ENCODE data around the gene TTC21A.
A peak's percentile ranks its signal among the peaks of the same experiment; 100 is the strongest.

Gene TTC21A

GRCh38 chr3:39137991-39138803 lies 30.7 kb downstream of the TTC21A start:
- no peak for DNase-seq

- DNase-seq, result no peak
These were observed 31.4 kb downstream of the TTC21A start for GRCh38 chr3:39138804-39139415.

GRCh38 chr3:39139442-39139841 lies 32.0 kb downstream of the TTC21A start:
- no peak for DNase-seq

GRCh38 chr3:39140341-39140971 lies 33.0 kb downstream of the TTC21A start:
- no peak for DNase-seq

- DNase-seq, result peak; percentile 4
These were observed 33.9 kb downstream of the TTC21A start for GRCh38 chr3:39141171-39141995.

GRCh38 chr3:39142067-39142466 lies 34.6 kb downstream of the TTC21A start:
- DNase-seq, result no peak

- no peak for DNase-seq
These were observed 35.8 kb downstream of the TTC21A start for GRCh38 chr3:39143051-39143885.

- peak; percentile 74 for DNase-seq
These were observed 36.7 kb downstream of the TTC21A start for GRCh38 chr3:39144095-39144747.

- no peak for DNase-seq
These were observed 37.4 kb downstream of the TTC21A start for GRCh38 chr3:39144748-39145380.

GRCh38 chr3:39146083-39146501 lies 38.6 kb downstream of the TTC21A start:
- DNase-seq, result no peak

GRCh38 chr3:39146611-39147591 lies 39.4 kb downstream of the TTC21A start:
- no peak for DNase-seq

GRCh38 chr3:39147711-39148434 lies 40.4 kb downstream of the TTC21A start:
- DNase-seq, result no peak

GRCh38 chr3:39148435-39149058 lies 41.1 kb downstream of the TTC21A start:
- no peak for DNase-seq

GRCh38 chr3:39149059-39149455 lies 41.6 kb downstream of the TTC21A start:
- no peak for DNase-seq

GRCh38 chr3:39149498-39150147 lies 42.1 kb downstream of the TTC21A start:
- no peak for DNase-seq

- DNase-seq, result no peak
These were observed 42.8 kb downstream of the TTC21A start for GRCh38 chr3:39150148-39150802.

GRCh38 chr3:39150803-39151631 lies 43.5 kb downstream of the TTC21A start:
- DNase-seq, result no peak

Measured in NCI-H345 (cell line).